Activated CD4-positive, alpha-beta T cell treated with anti-CD3 and anti-CD28 coated beads for 1 hour (primary cell): ENCODE measurements around the gene SIM1.

Source experiments
- DNase-seq: peaks from one replicate; pipeline ENCODE4 v3.0.0-alpha.2; 2020

SIM1 gene

GRCh38 chr6:100456141-100456907, 8.4 kb downstream of the SIM1 start:
- DNase-seq = no peak

DNA sequence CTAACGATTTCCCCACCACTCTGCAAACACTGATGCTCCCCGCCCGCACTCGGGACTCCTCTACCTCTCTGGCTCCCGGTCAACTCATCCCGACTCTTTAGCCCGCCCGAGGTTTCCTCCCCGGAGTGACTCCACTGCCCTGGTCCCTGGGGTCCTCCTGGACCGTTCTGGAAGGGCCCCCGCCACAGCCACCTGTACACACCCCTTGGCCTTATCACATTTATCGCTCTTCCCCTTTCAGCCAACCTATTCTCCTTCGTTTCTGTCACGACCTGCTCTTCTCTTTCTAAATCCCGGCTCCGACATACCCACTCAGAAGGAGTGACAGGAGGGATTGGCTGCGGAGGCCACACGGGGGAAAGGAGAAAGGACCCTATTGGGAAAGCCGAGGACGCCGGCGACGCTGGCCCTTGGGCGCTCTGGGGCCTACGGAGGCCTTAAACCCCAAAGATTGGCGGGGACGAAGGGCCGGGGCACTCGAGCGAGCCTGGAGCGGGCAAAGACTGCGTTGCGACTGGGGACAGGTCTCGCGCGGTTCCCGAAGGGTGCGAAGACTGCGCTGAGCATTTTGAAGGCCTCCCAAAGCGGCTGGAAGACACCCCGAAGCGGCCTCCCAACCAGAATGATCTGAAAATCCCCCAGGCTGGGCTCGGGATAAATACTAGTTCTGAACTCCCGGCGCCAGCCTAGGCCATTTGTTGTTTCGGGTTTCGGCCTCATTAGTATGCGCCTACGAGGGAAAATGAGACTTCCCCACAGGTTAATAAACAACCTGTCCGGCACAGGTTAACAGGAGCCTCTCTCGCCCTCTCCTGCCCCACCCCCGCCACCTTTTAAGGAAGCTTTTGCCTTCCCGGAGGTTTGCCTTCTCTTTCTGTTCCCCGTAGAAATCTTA, 9.2 kb downstream of the SIM1 start:
- DNase-seq = no peak

GRCh38 chr6:100454551-100455229, 10.0 kb downstream of the SIM1 start:
- DNase-seq = no peak

DNA sequence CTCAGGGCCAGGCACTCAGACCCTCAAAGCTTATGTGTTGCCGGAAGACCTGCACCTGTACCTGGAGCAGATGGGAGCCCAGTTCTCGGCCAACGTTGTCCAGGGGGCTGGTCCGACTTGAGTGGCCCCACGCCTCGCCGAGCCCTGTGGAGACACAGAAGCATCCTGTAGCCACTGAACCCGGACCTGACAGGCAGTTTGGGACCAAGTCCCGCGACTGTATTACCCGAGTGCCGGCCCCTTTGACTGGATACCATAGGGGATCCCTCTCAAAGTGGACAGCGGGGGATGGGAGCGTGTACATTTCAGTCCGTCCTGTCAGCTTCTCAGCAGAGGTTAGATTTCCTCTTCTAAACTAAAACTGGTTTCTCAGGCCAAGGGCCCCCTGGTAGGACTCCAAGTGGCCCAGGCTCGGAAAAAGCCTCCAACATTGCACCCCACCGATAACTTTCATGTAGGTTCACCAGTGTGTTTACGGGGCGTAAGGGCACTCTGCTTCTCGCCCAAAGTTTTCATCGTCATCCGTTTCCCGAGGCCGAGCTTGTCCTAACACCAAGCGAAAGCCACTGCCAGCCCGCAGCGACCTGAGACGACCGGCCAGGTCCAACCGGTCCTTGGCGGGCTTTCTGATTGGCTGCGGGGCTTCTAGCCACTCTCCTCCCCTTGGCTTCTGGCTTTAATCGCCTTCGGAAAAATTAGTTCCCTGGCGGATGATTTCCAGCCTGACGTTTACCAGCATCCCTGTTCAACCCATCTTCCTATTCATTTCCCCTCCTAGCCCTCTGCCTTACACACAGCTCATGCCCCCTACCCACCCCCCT, 10.8 kb downstream of the SIM1 start:
- DNase-seq = no peak

DNA sequence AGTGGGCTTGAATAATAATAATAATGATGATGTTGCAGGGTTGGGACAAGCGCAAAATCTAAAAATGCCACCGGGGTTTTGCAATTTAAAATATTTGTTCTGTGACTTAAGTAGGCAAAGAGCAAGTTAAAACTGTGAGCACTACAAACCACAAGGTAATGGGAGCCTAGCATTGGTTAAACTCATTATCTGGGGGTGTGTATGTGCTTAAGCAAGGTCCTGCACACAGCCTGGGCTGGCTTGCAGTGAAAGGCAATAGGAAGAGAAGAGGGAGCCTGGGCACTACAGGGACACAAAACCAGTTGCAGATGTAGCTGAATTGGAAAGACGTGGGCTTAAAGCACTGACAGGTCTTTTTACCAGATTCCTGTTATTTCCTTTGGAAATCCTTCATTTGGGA, 11.7 kb downstream of the SIM1 start:
- DNase-seq = no peak

DNA sequence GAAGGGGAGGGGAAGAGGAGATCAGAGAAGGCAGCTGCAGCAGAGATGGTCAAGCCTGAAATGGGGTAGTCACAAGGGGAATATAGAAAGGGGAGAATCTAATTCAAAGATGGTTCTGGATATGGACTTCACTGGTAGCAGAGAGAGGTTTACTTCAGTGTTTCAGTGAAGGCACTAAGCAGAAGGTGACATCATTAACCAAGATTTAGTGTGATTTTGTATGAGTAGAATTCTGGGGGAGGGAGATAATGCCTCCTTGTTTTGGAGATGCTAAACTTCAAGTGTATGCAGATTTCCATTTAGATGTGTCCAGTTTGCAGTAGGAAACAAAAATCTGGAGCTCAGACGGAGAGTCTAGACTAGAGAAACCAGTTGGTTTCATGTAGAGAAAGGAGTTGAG, 13.1 kb downstream of the SIM1 start:
- DNase-seq = no peak

DNA sequence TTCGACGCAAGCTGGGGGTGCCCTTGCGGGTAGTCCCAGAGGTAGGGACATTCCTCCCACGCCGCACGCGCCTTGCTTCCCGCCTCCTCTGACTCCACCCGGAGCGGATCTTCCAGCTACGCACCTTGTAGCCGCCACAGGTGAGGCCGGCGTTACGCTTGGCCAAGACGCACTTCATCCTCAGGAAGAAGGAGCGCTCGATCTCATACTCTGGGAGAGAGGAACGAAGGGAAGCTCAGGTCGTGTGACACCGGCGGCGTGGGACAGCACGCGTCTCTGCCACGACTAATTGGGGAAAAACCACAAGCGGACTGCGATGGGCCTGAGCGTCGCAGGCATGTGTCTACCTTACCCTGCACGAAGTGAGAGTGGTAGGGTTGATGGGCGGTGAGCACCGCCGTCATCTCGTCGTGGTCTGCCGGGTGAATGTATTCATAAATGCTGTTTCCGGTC, 15.5 kb downstream of the SIM1 start:
- DNase-seq = no peak

- DNase-seq = no peak
Observed at GRCh38 chr6:100447900-100448748, 16.6 kb downstream of the SIM1 start.

DNA sequence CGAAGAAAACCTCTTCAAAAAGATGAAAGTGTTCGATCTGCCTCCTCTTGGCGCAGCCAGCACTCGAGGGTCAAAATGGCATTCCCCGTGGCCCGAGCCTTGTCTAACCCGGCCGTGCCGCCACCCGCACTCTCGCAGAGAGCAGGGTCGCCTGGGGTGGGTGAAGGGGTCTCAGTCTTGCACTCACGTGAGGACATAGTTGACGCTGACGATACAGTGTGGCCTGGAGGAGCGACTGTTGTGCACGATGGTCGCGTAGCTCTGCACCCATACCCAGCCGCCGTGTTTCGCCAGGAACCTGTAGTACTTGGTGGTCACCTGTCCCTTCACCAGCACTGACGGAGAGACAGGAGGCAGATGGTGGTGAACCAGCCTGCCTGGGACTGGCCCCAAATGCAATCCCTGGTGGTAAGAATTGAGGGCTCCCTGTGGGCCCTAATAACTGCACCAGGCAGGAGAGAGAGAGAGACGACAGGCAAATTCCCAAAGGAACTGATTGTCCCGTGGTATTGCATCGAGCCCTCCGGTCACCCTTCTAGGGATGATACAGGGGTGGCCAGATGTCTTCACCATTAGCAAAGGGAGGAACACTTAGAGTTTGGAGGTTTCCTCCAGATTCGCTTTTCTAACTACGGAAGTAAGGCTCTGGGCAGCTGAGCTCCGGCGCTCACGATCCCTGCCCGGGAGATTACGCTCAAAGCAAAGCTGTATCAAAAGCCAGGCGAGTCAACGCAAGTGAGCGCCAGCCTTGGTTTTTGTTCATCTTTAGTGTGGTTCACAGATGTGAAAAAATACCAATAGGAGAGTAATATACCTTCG, 17.4 kb downstream of the SIM1 start:
- DNase-seq = no peak

DNA sequence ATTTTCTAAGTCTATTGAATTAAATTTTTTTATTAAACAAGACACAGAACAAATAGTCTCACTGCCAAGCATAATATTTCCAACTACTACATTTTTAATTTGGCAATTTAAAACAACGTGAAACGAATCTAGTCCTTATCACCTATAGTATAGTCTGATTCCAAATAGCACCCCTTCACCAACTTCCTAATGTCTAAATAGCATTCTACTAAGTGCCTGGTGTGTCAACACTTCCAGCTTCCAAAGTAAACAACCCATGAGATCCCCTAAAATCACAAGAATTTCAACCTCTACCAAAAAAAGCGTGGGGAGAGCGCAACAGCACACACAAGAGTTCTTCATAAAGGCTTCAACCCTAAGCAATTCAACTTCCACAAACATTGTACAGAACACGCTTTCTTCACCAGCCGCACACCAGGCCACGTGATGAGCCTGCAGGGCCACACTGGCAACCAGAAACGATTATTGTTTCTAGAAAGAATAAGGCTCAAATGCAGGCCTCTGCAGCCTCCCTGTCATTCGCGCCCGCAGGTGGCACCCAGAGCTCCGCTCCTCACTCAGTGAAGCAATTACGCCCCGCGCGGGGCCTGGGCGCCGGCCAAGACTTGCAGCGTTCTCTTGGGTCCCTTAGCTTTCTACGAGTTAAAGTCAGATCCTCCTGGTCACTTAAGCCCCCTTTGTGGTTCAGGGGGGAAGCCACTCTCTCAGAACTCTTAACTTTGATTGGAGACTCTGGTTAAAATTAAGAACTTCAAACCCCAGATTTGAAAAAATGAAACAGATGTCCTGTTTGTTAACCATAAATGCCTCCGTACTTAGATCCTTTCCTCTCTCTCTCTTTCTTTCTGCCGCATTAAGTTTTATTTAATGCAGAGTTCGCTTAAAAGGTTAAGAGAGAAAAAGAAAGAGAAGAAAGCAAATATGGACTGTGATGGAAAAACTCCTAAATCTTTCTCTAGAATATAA, 18.3 kb downstream of the SIM1 start:
- DNase-seq = no peak

- DNase-seq = no peak
Observed at GRCh38 chr6:100445512-100445911, 19.2 kb downstream of the SIM1 start.

DNA sequence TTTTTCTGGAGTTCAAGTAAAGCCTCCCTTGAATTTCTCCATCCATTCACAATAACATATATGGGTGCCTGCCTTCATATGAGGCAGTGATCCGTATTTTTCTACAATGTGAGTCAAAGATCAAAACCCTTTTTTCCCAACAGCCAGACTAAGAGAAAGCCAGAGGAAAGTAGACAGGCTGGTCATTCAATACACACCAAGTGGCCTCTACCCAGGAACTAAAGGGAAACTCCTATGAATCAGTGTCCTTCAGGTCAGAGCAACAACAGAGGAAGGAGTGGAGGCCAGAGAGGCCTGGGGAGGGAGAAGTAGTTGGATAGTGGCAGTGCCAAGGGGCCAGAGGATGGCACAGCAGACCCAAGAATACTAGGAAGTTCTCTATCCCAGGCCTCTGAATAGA, 23.8 kb downstream of the SIM1 start:
- no peak for DNase-seq

DNA sequence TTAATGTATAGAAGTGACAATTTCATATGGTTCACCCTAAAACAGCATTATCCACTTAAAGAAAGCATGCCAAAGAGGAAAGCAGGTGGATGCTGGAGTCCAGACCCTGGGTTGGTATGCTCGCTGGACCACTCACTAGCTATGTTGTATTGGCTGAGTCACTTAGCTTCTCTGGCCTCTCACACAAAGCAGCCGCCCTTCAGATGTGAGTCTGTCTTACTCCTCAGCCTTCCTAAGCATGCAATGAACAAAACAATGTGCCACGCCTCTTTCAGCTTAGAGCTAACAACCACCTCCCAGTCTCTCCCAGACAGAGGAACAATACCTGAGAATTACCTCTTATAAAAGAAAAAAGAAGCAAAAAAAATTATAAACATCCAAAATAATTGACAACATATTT, 29.4 kb downstream of the SIM1 start:
- no peak for DNase-seq

- DNase-seq = no peak
Observed at GRCh38 chr6:100433726-100434435, 30.8 kb downstream of the SIM1 start.

DNA sequence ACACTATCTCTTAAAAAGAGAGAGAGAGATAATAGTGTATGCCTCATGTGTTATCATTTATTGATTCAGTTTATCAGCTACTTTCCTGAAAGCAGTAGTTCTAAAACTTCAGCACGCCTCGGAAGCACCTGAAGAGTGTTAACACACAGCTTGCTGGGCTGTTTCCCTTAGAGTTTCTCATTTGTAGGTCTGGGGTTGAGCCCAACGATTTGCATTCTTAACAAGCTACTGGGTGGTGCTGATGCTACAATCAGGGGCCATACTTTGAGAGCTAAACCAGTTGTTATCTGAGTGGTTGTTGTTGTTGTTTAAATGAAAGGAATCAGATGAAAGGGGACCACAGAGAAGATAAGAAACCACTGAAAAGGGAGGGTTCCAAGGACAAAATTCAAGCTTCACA, 32.6 kb downstream of the SIM1 start:
- no peak for DNase-seq

- DNase-seq = no peak
Observed at GRCh38 chr6:100430962-100431361, 33.8 kb downstream of the SIM1 start.

DNA sequence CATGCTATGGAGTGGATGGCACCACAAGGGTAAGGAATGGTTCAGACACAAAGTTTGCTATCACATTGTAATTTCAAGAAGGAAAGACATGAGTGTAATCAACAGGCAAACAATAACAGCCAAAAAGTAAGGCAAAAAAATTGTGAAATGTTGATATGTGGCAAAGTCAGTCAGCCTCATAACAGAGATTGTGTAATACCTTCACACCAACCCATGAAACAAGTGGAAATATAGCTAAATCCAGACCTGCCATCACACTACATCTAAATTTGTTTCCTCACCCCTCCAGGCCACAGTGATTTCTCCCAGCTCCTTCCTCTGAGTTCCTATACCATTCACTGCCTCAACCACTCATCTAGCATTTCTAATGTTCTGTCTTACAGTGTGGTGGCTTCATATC, 37.3 kb downstream of the SIM1 start:
- no peak for DNase-seq

- DNase-seq = no peak
Observed at GRCh38 chr6:100426744-100427338, 37.9 kb downstream of the SIM1 start.
